H1 (cell line): ENCODE measurements around the gene COL17A1. TPM values are rescaled to one million over a fixed set of nuclear protein-coding genes. Genes with fewer than 3 reads are reported as not detected.

Experiments used
- CTCF ChIA-PET: fragments of 300-600 bp; sonication (Branson Sonifier 250); formaldehyde crosslinking; loops from one replicate; lab custom pipeline; 2021; ENCODE audit not compliant: partially characterized antibody; lab: Charles Lee
- POLR2A ChIA-PET: fragments of 300-600 bp; sonication (Branson Sonifier 250); formaldehyde crosslinking; loops from one replicate; lab custom pipeline; 2021; ENCODE audit warnings: inconsistent platforms; ENCODE audit not compliant: partially characterized antibody; lab: Charles Lee
- DNase-seq, 2 experiments: peaks; one replicate each; pipeline versions ENCODE4 v3.0.0 to v3.0.0-alpha.2; 2010 to 2022; ENCODE audit warnings: low spot score in 2 of 2, low read depth in 1 of 2, mixed read lengths in 1 of 2
- FAIRE-seq: peaks from 2 replicates; lab custom pipeline; 2011; peaks lifted over from hg19 to GRCh38; lab: Jason Lieb, UNC
- H2AFZ ChIP-seq: 2 replicates; pipeline ENCODE4 v1.8.1; 2012; ENCODE audit warnings: low read length, inconsistent platforms
- H2AK5ac ChIP-seq: 2 replicates; pipeline ENCODE4 v1.6.1; 2013; ENCODE audit warnings: low read depth, low read length
- H2BK120ac ChIP-seq: replicated peaks from 2 replicates; pipeline ENCODE3; 2013; ENCODE audit warnings: low read depth, low read length, inconsistent platforms
- H2BK12ac ChIP-seq: 2 replicates; pipeline ENCODE4 v1.6.1; 2013; ENCODE audit warnings: low read depth, low read length
- H2BK15ac ChIP-seq: 2 replicates; pipeline ENCODE4 v1.6.1; 2013; ENCODE audit warnings: low read length
- H2BK20ac ChIP-seq: 2 replicates; pipeline ENCODE4 v1.6.1; 2013; ENCODE audit warnings: low read length
- H2BK5ac ChIP-seq: 2 replicates; pipeline ENCODE4 v1.6.1; 2013; ENCODE audit warnings: low read depth, low read length
- H3K14ac ChIP-seq: 2 replicates; pipeline ENCODE4 v1.6.1; 2013; ENCODE audit warnings: inconsistent platforms; ENCODE audit not compliant: insufficient read length
- H3K18ac ChIP-seq: 2 replicates; pipeline ENCODE4 v1.6.1; 2013; ENCODE audit warnings: low read length; ENCODE audit errors: extremely low read depth
- H3K23ac ChIP-seq: 2 replicates; pipeline ENCODE4 v1.6.1; 2013; ENCODE audit warnings: inconsistent platforms; ENCODE audit not compliant: insufficient read length
- H3K23me2 ChIP-seq: 2 replicates; pipeline ENCODE4 v1.6.1; 2013; ENCODE audit warnings: low read depth, low read length
- H3K27ac ChIP-seq: 2 replicates; pipeline ENCODE4 v1.6.1; 2011; ENCODE audit warnings: low read depth, low read length, inconsistent platforms
- H3K27me3 ChIP-seq, 4 experiments: replicated peaks in 1 of 4; 1 replicate in 1 of 4; 2 replicates in 3 of 4; pipeline versions ENCODE4 v1.6.1 to v1.8.1; 2011 to 2013; ENCODE audit warnings: low read length in 3 of 4, mild to moderate bottlenecking in 3 of 4, inconsistent platforms in 2 of 4, mixed read lengths in 2 of 4, moderate library complexity in 1 of 4; ENCODE audit not compliant: control insufficient read depth in 3 of 4, insufficient read depth in 3 of 4; ENCODE audit errors: extremely low read depth in 1 of 4
- H3K36me3 ChIP-seq, 4 experiments: 2 replicates each; pipeline versions ENCODE4 v1.6.1 to v1.8.1; 2011 to 2013; ENCODE audit warnings: mild to moderate bottlenecking in 4 of 4, low read length in 3 of 4, moderate library complexity in 2 of 4, control low read depth in 1 of 4, inconsistent platforms in 1 of 4; ENCODE audit not compliant: insufficient read depth in 4 of 4, control insufficient read depth in 2 of 4
- H3K4ac ChIP-seq: replicated peaks from 2 replicates; pipeline ENCODE3; 2013; ENCODE audit warnings: low read length, low read depth, mixed read lengths, inconsistent platforms; ENCODE audit not compliant: insufficient read length
- H3K4me1 ChIP-seq, 4 experiments: replicated peaks in 1 of 4; 1 replicate in 1 of 4; 2 replicates in 3 of 4; pipeline versions ENCODE4 v1.6.1 to v1.8.1; 2011 to 2013; ENCODE audit warnings: low read length in 3 of 4, inconsistent platforms in 2 of 4, mixed read lengths in 1 of 4; ENCODE audit not compliant: insufficient read depth in 4 of 4, control insufficient read depth in 3 of 4
- H3K4me2 ChIP-seq, 2 experiments: 2 replicates each; pipeline versions ENCODE4 v1.6.1 to v1.8.1; 2011 to 2013; ENCODE audit warnings: low read depth in 2 of 2, low read length in 2 of 2, control low read depth in 1 of 2, inconsistent platforms in 1 of 2, mild to moderate bottlenecking in 1 of 2; ENCODE audit not compliant: insufficient read depth in 1 of 2
- H3K4me3 ChIP-seq, 4 experiments: fragments of 200-600, 300-600 bp in 1 of 4; sonication (generic), shearing (Covaris generic), sonication (Bioruptor Twin) in 1 of 4; 2 replicates each; pipeline versions ENCODE4 v1.5.1 to v1.8.1; 2011 to 2016; ENCODE audit warnings: low read length in 4 of 4, low read depth in 3 of 4, control low read depth in 2 of 4, inconsistent platforms in 2 of 4, mild to moderate bottlenecking in 2 of 4, mixed read lengths in 1 of 4, moderate library complexity in 1 of 4; ENCODE audit not compliant: insufficient read depth in 2 of 4; ENCODE audit errors: extremely low read depth in 1 of 4
- H3K56ac ChIP-seq: replicated peaks from 2 replicates; pipeline ENCODE3; 2013; ENCODE audit warnings: low read depth, mild to moderate bottlenecking, mixed read lengths, low read length, inconsistent platforms; ENCODE audit not compliant: insufficient read length
- H3K79me1 ChIP-seq: 2 replicates; pipeline ENCODE4 v1.6.1; 2013; ENCODE audit warnings: low read depth, low read length, control low read depth
- H3K79me2 ChIP-seq, 2 experiments: 2 replicates each; pipeline versions ENCODE4 v1.6.1 to v1.8.1; 2012 to 2013; ENCODE audit warnings: low read length in 2 of 2, mild to moderate bottlenecking in 2 of 2, inconsistent platforms in 1 of 2; ENCODE audit not compliant: insufficient read depth in 2 of 2, control insufficient read depth in 1 of 2
- H3K9ac ChIP-seq, 4 experiments: replicated peaks in 1 of 4; 1 replicate in 1 of 4; 2 replicates in 3 of 4; pipeline versions ENCODE4 v1.6.1 to v1.8.1; 2011 to 2013; ENCODE audit warnings: low read depth in 3 of 4, low read length in 3 of 4, control low read depth in 2 of 4, mild to moderate bottlenecking in 2 of 4, moderate library complexity in 2 of 4, inconsistent platforms in 1 of 4; ENCODE audit errors: extremely low read depth in 1 of 4
- H3K9me3 ChIP-seq, 2 experiments: 2 replicates each; pipeline versions ENCODE4 v1.6.1 to v1.8.1; 2012 to 2013; ENCODE audit warnings: mild to moderate bottlenecking in 2 of 2, moderate library complexity in 2 of 2, control low read depth in 1 of 2, inconsistent platforms in 1 of 2, low read depth in 1 of 2, low read length in 1 of 2, mixed read lengths in 1 of 2; ENCODE audit not compliant: insufficient read depth in 2 of 2
- H4K20me1 ChIP-seq, 2 experiments: replicated peaks in 1 of 2; 2 replicates each; pipeline versions ENCODE3 to v1.8.1; 2011 to 2013; ENCODE audit warnings: inconsistent platforms in 2 of 2, low read length in 2 of 2, mild to moderate bottlenecking in 1 of 2; ENCODE audit not compliant: insufficient read depth in 2 of 2, control insufficient read depth in 1 of 2
- H4K5ac ChIP-seq: 2 replicates; pipeline ENCODE4 v1.6.1; 2013; ENCODE audit warnings: low read length, low read depth, mixed read lengths, inconsistent platforms; ENCODE audit not compliant: insufficient read length
- H4K8ac ChIP-seq: 2 replicates; pipeline ENCODE4 v1.8.0; 2013; ENCODE audit warnings: mild to moderate bottlenecking, moderate library complexity, low read length, inconsistent platforms; ENCODE audit not compliant: insufficient read depth; ENCODE audit errors: extremely low read depth
- H4K91ac ChIP-seq: replicated peaks from 2 replicates; pipeline ENCODE3; 2013; ENCODE audit warnings: low read length, mixed read lengths, inconsistent platforms; ENCODE audit not compliant: insufficient read length
- EP300 ChIP-seq, 2 experiments: IDR thresholded peaks; 1 replicate in 1 of 2; 2 replicates in 1 of 2; pipeline ENCODE4 v1.6.1; 2011 to 2012; ENCODE audit warnings: low read depth in 2 of 2, low read length in 2 of 2, mild to moderate bottlenecking in 2 of 2, borderline replicate concordance in 1 of 2, inconsistent platforms in 1 of 2, moderate library complexity in 1 of 2
- EZH2 ChIP-seq: fragments of 200-600 bp; sonication (generic); IDR thresholded peaks from 2 replicates; pipeline ENCODE4 v1.7.1; 2012; ENCODE audit warnings: low read depth, mild to moderate bottlenecking, moderate library complexity, low read length, inconsistent platforms; ENCODE audit not compliant: severe bottlenecking
- HDAC2 ChIP-seq, 2 experiments: fragments of 300-600 bp in 1 of 2; sonication (generic) in 1 of 2; IDR thresholded peaks; 2 replicates each; pipeline ENCODE4 v1.6.1; 2011 to 2012; ENCODE audit warnings: low read depth in 2 of 2, low read length in 2 of 2, mild to moderate bottlenecking in 2 of 2, moderate library complexity in 2 of 2, borderline replicate concordance in 1 of 2, inconsistent platforms in 1 of 2
- JUN ChIP-seq: IDR thresholded peaks from 2 replicates; pipeline ENCODE4 v1.6.1; 2011; ENCODE audit warnings: low read depth, mild to moderate bottlenecking, improper control_type of control experiment, low read length
- JUND ChIP-seq: IDR thresholded peaks from 2 replicates; pipeline ENCODE4 v1.6.1; 2011; ENCODE audit warnings: mild to moderate bottlenecking, improper control_type of control experiment, low read length
- KDM1A ChIP-seq: fragments of 200-600, 300-600 bp; sonication (generic); IDR thresholded peaks from 2 replicates; pipeline ENCODE4 v1.7.1; 2016; ENCODE audit warnings: mild to moderate bottlenecking, low read length, borderline replicate concordance
- KDM5A ChIP-seq: fragments of 200-600 bp; IDR thresholded peaks from 2 replicates; pipeline ENCODE4 v1.7.1; 2012; ENCODE audit warnings: mild to moderate bottlenecking, low read length, inconsistent platforms, mixed read lengths
- NANOG ChIP-seq: IDR thresholded peaks from 2 replicates; pipeline ENCODE4 v1.6.1; 2011; ENCODE audit warnings: low read length, low read depth, mild to moderate bottlenecking, inconsistent platforms; ENCODE audit not compliant: insufficient read depth, poor library complexity, severe bottlenecking
- PHF8 ChIP-seq: fragments of 200-600 bp; sonication (generic); conservative IDR thresholded peaks from 2 replicates; pipeline ENCODE4 v1.7.1; 2012; ENCODE audit warnings: low read depth, mild to moderate bottlenecking, inconsistent platforms, low read length, moderate library complexity
- RBBP5 ChIP-seq: IDR thresholded peaks from 2 replicates; pipeline ENCODE4 v1.7.1; 2012; ENCODE audit warnings: low read depth, mild to moderate bottlenecking, inconsistent platforms, low read length, moderate library complexity, borderline replicate concordance
- SIX5 ChIP-seq: IDR thresholded peaks from 2 replicates; pipeline ENCODE4 v1.6.1; 2011; ENCODE audit warnings: mild to moderate bottlenecking, low read depth, low read length
- SUZ12 ChIP-seq: fragments of 200-600 bp; sonication (generic); IDR thresholded peaks from 2 replicates; pipeline ENCODE4 v1.6.1; 2012; ENCODE audit warnings: mild to moderate bottlenecking, inconsistent platforms, low read length, moderate library complexity, mixed read lengths
- WGBS, 2 experiments: shearing (Covaris generic) in 1 of 2; methylation state at CpG; one replicate each; pipeline versions ENCODE4 v1.1.6 to v1.1.7; 2013 to 2015; ENCODE audit warnings: low lambda C conversion rate in 2 of 2, mixed read lengths in 2 of 2, inconsistent platforms in 1 of 2, low coverage in 1 of 2, missing lambda C conversion rate in 1 of 2; ENCODE audit not compliant: insufficient replicate concordance in 2 of 2, insufficient coverage in 1 of 2, insufficient read length in 1 of 2; ENCODE audit errors: extremely low coverage in 1 of 2, missing lambda C conversion rate in 1 of 2; 5-methylcytosine and 5-hydroxymethylcytosine counted together
- polyA plus RNA-seq, 7 experiments: library from polyadenylated mRNA; depleted of rRNA in 3 of 7; stranded (reverse) in 5 of 7; unstranded in 2 of 7; fragments of >200 nt in 5 of 7; fragments of 200-250 nt in 2 of 7; gene quantifications; 1 replicate in 5 of 7; 2 replicates in 1 of 7; 4 replicates in 1 of 7; pipeline versions ENCODE4 v1.2.1 to v1.2.3, GENCODE V29; 2011 to 2013; ENCODE audit warnings: missing spikeins in 2 of 7, mixed read lengths in 2 of 7
- total RNA-seq: library from RNA; stranded (reverse); fragmentation: NEBNext Ultra II Directional; extraction: Animal tissue kit (Norgen Biotek cat#: 25700); gene quantifications from 2 replicates; pipeline ENCODE4 v1.2.1, GENCODE V29; 2021
- TF ChIP-seq, protein P1 (sequence below): IDR thresholded peaks from 2 replicates; pipeline ENCODE4 v1.6.1; 2012; ENCODE audit warnings: inconsistent platforms

Gene COL17A1
- total and polyA plus RNA-seq, 2 of the 8 experiments (the other 6 are each of a cell fraction or from before 2014, with no cell fraction given): 0.35 to 0.37 TPM

DNA sequence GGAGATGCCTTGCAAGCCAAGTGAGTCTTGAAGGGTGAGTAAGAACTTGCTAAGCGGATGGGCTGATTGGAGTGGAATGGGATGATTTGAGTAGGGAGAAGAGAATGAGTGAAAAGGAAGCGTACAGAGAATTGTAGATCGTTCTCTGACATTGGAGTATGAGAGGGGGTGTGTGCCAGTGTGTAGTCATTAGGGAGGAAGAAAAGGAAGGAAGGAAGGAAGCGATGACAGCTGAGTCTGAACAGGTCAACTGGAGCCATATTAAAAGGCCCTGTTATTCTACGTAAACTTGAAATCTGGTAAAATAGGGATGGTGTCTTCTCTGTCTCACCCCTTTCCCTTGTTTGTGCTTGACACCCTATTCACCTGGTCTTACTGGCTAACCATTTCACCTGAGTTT lies 63.7 kb downstream of the COL17A1 start:
- H4K20me1 ChIP-seq: no peaks in the 10 kb centered on the region
- no peak overlapping the region for H2AFZ ChIP-seq
- no peak overlapping the region for H3K56ac ChIP-seq
- H2BK5ac ChIP-seq: no peak overlapping the region
- ChIA-PET POLR2A (no interaction called here), CTCF (interaction anchor here (0.6 to 1.2 kb wide), 4 partner anchors 9 to 833 kb away, joined by 3 to 4 read pairs (median 3); no protein-coding TSS in a partner anchor)
- no peak overlapping the region for H3K4me2 ChIP-seq
- H2AK5ac ChIP-seq: no peak overlapping the region
- H3K27ac ChIP-seq: no peak overlapping the region
- H3K79me1 ChIP-seq: no peaks in the 10 kb centered on the region
- H3K4ac ChIP-seq: no peak overlapping the region
- no peak overlapping the region for H3K23ac ChIP-seq
- no peak overlapping the region for H3K14ac ChIP-seq
- H2BK12ac ChIP-seq: no peak overlapping the region
- H3K27me3 ChIP-seq: no peaks in the 10 kb centered on the region
- H3K79me2 ChIP-seq: no peaks in the 10 kb centered on the region
- H2BK15ac ChIP-seq: no peak overlapping the region
- no peak for DNase-seq
- H3K9ac ChIP-seq: no peak overlapping the region
- H3K9me3 ChIP-seq: no peaks in the 10 kb centered on the region
- no peak for FAIRE-seq
- H2BK20ac ChIP-seq: no peak overlapping the region
- H3K23me2 ChIP-seq: no peaks in the 10 kb centered on the region; the same call in 1 of the 2 replicates
- WGBS, 2 experiments: 89 to 100% methylated on average over 3 to 5 of the region's 5 CpGs
- H4K5ac ChIP-seq: no peak overlapping the region
- H3K18ac ChIP-seq: no peak overlapping the region
- no peak overlapping the region for H3K4me3 ChIP-seq
- H4K91ac ChIP-seq: no peak overlapping the region
- H3K4me1 ChIP-seq: no peaks in the 10 kb centered on the region
- H2BK120ac ChIP-seq: no peak overlapping the region
- no peak overlapping the region for H4K8ac ChIP-seq
- peaks cover 3 to 25% (median 12%) of the 10 kb centered on the region in 4 experiments; a peak in 5 of 8 replicates for H3K36me3 ChIP-seq
- TF ChIP-seq KDM1A (no peak), HDAC2 (IDR thresholded peaks at IDR 0.05; ENCODE audit: borderline replicate concordance in 1 of 2, low read depth in 2 of 2, low read length in 2 of 2) (no peak), RBBP5 (no peak), PHF8 (no peak), NANOG (no peak), EZH2 (no peak), EP300 (IDR thresholded peaks at IDR 0.05; ENCODE audit: borderline replicate concordance in 1 of 2, low read depth in 2 of 2, low read length in 2 of 2) (no peak), KDM5A (no peak), SUZ12 (no peak), JUN (no peak), JUND (no peak), SIX5 (no peak)
- TF ChIP-seq, protein P1, sequence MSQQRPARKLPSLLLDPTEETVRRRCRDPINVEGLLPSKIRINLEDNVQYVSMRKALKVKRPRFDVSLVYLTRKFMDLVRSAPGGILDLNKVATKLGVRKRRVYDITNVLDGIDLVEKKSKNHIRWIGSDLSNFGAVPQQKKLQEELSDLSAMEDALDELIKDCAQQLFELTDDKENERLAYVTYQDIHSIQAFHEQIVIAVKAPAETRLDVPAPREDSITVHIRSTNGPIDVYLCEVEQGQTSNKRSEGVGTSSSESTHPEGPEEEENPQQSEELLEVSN: no peak
